Left ventricle myocardium superior (tissue), 1 donor: Measurements from ENCODE around the gene ELK4. TPM values are rescaled to one million over a fixed set of nuclear protein-coding genes. Genes with fewer than 3 reads are reported as not detected.

ENCODE experiments used
- ATAC-seq: fragments of 200-7000 bp; cut with Tn5 transposase; one replicate; pipeline ENCODE4 v1.9.1; 2020; ENCODE audit warnings: mild to moderate bottlenecking, moderate library complexity
- DNase-seq: peaks from one replicate; pipeline ENCODE4 v3.0.0-alpha.2; 2020
- intact Hi-C: fragments of 100-400 bp; cut with micrococcal nuclease; formaldehyde crosslinking; loops from one replicate; pipeline ENCODE4 v1.11.0; 2022
- total RNA-seq: library from RNA; stranded (reverse); fragmentation: NEBNext Ultra II Directional; extraction: Animal tissue kit (Norgen Biotek cat#: 25700); gene quantifications from one replicate; pipeline ENCODE4 v1.2.1, GENCODE V29; 2021
- donor health status: DM: no; HTN: yes; CAD: no; lungs with severe emphysema.

Gene ELK4
- total RNA-seq, 1 donor from 2014 or later, result 40.5 TPM

GRCh38 chr1:205604825-205605505, 26.8 kb downstream of the ELK4 start:
- DNase-seq (no peak), ATAC-seq (no peak)
- intact Hi-C loops, result no loop called here

- intact Hi-C loops, result no loop called here
- no peak for DNase-seq
- no peak for ATAC-seq
Measured at GRCh38 chr1:205604059-205604458, 27.8 kb downstream of the ELK4 start.

- ATAC-seq, result no peak
- intact Hi-C loops, result no loop called here
- DNase-seq, result no peak
Measured at GRCh38 chr1:205601205-205601604, 30.6 kb downstream of the ELK4 start.

DNA sequence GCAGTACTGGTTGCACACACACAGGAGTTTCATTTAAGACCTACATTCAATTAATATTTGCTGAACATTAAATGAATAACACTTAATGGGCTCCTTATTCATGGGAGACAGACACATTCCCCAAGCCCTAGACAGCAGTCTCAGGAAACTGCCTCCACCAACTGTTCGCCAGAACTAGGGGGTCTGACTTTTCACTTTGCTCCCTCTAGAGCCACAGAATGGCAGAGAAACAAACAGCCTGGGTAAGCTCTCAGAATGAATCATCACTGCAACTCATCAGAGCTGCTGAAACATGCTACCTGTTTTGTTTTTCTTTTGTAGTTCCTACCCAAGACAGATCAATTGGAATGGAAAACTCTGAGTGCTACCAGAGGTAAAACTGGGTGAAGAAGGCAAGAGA, 31.7 kb downstream of the ELK4 start:
- DNase-seq, result no peak
- no peak for ATAC-seq
- intact Hi-C loops, result no loop called here

DNA sequence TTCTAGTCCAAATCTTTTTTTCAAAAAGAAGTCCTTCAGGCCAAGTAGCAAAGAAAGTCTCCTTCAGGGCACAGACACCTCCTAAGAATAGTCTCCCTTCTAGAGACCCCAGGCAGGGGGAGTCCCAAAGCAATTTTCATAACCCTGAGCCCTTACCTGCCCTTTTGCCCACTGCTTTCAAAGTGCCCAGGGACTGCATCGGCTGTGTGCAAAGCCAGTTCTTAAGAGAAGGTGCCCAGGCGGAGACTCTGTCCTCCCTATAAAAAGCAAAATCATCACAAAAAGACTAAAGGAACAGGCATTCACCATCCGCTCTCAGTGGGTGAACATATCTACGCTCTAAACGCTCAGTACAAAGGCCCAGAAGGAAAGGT, 32.2 kb downstream of the ELK4 start:
- no peak for DNase-seq
- intact Hi-C loops, result loop anchor here (5.0 kb wide), 1 partner anchor 53 kb away; no protein-coding TSS in a partner anchor
- no peak for ATAC-seq

DNA sequence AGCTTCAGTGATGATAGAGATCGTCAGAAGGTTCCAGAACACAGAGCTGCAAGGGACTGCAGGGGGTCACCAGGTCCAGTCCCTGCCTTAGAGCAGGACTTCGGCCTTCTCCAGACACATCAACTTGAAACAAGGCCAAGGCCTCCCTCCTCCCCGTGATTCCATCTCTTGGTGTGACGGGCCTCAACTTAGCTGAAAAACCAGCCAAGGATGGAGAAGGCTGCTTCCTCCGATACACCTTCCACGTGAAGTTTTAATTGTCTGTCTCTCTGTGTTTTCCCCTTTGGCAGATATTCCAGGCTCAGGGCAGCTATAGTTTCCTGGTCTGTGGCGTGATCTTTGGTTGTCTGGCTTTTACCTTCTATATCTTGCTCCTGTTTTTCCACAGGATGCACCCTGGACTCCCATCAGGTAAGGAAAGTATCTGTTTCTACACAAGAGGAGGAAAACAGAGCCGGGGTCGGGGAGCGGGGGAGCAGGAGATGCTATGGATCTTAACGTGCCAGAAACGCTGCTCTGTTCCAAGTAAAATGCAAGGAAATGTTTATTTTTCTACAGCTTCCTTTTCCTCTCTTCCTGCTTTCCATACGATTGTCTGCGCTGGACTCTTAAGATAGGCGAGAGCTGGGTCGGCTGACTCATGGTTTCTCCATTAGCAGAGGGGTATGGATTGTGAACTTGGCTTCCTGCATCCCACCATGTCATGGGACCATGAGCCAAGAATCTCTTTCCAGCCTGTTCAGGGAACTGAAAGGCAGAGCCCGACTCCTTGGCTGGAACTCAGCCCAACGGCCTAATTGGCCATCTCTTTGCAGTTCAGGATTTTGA, 32.8 kb downstream of the ELK4 start:
- DNase-seq (peak; percentile 78), ATAC-seq (peak; percentile 91)
- intact Hi-C loops, result loop anchor here (5.0 kb wide), 1 partner anchor 53 kb away; no protein-coding TSS in a partner anchor

DNA sequence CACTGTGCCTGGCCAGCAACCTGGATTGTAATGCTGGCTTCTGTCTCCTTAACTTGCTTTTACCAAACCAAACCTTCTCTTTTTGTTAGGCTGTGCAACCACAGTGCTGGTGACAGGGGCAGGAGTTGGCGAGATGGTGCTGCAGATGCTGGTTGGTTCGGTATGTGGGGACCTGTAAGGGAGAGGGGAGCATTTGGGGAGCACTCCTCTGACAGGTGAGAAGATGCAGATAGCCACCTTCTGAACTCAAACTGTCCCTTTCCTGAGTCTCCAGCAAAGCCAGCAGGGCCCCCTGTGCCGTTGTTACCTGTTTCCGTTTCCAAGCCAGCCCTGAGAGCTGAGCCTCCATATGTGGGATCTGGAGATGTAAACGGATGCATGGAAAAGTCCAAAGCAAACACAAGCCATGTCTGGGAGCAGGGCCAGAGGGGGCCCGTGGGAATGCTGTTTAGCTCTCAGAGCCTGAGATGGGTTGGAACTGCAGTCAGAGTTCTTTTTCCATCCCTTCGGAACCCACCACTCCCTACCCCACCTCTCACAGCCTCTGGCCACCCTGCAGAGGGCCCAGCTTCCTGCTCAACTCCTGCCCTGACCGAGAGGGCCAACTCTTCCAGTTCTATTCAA, 34.0 kb downstream of the ELK4 start:
- peak; percentile 61 for DNase-seq
- intact Hi-C loops, result loop anchor here (5.0 kb wide), 1 partner anchor 54 kb away; no protein-coding TSS in a partner anchor
- peak; percentile 71 for ATAC-seq

- ATAC-seq, result no peak
- intact Hi-C loops, result loop anchor here (5.0 kb wide), 1 partner anchor 55 kb away; no protein-coding TSS in a partner anchor
- no peak for DNase-seq
Measured at GRCh38 chr1:205596876-205597275, 34.9 kb downstream of the ELK4 start.

DNA sequence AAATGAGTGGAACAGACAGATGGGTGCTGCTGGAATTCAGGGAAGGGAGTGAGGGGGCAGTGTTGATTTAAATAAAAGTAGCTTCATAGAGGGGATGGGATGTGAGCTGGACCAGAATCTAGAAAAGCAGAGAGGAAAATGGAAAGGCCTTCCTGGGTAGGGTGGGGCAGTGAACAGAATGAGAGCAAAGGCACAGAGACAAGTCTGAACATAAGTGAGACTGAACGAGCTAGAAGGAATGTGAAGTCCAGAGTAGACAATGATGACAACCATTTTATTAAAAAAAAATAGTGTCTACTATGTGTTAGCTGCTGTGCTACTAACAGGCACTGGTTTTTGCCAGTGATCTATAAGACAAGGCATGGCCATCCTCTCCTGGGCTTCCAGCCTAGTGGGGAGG, 36.0 kb downstream of the ELK4 start:
- no peak for ATAC-seq
- no peak for DNase-seq
- intact Hi-C loops, result loop anchor here (5.0 kb wide), 1 partner anchor 56 kb away; no protein-coding TSS in a partner anchor

DNA sequence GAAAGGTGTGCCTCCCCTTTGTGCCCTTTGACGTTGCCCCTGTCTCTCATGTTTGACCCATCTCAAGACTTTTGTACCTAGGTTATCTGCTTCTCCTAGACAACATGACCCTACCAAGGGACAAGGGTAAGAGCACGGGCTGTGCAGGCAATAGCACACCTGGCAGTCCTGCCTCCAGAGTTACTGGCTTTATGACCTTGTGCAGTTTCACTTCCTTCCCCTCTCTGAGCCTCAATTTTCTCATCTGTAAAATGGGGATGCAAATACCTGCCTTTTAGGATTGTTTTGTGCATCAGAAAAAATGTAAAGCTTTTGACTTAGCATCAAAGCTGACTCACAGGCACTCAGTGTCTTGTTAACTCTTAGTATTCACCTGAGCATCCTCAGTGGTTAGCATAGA, 36.4 kb downstream of the ELK4 start:
- DNase-seq, result no peak
- ATAC-seq, result no peak
- intact Hi-C loops, result loop anchor here (5.0 kb wide), 1 partner anchor 57 kb away; no protein-coding TSS in a partner anchor

GRCh38 chr1:205594846-205595245, 37.0 kb downstream of the ELK4 start:
- intact Hi-C loops, result loop anchor here (5.0 kb wide), 1 partner anchor 57 kb away; no protein-coding TSS in a partner anchor
- ATAC-seq, result no peak
- no peak for DNase-seq

DNA sequence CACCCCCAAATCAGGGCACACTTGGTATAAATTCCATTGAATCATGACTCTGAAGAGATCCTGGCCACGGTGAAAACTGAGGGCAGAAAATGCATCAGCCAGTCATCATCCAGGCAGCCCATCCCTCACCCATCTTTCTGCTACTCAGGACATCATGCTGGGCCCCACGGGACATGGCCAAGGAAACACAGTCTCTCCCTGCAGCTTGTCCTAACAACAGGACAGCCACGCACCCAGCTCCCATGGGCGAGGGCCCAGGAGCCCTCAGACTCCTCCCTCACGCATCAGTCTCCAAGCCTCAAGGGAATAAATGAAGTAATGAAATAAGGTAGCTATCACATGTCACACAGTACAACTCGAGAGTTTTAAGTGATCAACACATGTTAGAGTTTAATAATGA, 37.8 kb downstream of the ELK4 start:
- intact Hi-C loops, result no loop called here
- DNase-seq (no peak), ATAC-seq (no peak)

DNA sequence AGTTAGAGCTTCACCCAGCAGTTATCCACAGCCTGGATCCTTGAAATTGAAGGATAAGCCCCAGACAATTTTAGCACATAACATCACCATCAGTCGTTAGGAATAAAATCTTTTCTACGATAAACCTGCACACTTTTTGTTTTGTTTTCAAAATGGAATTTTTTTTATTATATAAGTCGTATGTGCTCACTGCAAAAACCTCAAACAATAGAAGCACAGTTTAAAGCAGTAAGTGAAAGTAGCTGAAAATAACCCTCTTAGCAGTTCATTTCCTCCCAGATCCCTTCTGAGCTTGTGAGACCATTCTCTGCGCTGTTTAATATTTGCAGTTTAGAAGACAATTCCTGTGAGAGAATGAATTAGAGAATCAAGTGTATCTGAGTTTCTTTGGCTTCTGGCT, 38.3 kb downstream of the ELK4 start:
- no peak for DNase-seq
- intact Hi-C loops, result no loop called here
- no peak for ATAC-seq

- intact Hi-C loops, result no loop called here
- no peak for DNase-seq
- ATAC-seq, result no peak
Measured at GRCh38 chr1:205592443-205593003, 39.3 kb downstream of the ELK4 start.

DNA sequence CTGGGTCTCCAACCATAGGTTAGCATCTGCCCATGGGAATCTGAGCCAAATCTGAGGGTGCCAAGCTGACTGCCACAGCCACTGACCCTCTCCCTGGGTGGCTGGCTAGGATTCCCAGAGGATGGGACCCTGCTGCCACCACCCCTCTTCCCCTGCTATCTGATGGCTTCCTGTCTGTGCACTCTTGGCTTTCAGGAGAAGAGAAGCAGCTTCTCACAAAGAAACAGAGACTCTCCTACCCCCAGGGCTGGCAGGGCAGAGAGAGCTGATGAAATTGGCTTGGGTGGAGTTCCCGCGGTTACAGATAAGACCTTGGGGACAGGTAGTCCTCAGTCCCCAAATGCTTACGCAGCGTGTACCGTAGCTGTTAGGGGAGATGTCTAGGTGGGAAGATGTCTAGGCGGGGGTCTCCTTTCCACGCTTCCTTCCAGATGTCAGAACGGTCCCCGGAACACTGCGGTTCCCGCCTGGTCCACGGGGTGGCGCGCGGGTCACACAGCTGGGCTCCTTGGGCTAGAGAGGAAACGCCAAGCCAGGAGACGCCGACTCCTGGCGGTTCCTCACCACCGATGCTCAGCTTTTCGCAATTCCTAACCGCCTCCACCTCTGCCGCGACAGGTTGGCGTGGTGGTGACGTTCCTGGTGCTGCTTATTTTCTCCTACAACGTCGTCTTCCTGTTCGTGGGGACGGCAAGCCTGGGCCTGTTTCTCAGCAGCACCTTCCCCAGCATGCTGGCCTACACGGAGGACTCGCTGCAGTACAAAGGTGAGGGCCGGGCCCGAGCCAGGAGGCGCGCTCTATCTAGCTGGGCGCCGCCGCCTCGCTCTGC, 40.1 kb downstream of the ELK4 start:
- intact Hi-C loops, result no loop called here
- DNase-seq (peak; percentile 90), ATAC-seq (peak; percentile 95)

- no peak for DNase-seq
- ATAC-seq, result no peak
- intact Hi-C loops, result no loop called here
Measured at GRCh38 chr1:205590777-205591513, 40.9 kb downstream of the ELK4 start.

DNA sequence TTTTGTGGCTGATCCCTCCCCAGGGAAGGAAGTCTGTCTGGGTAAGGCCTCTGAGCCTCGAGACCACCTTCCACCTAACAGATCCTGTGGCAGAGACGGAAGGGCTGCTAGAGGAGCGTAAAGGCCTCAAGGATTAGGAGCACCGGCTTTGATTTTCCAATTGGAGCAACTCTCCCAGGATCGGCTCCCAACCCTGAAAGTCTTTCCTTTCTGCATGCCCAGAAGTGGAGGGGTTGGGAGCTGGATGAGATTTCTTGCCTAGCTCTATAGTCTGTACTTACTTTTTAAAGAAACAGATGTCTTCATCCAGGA, 41.4 kb downstream of the ELK4 start:
- intact Hi-C loops, result no loop called here
- no peak for ATAC-seq

More for the DNA sequence above, 41.4 kb downstream of the ELK4 start:
- DNase-seq, result no peak
